ENCODE data around the gene GALNTL6. TPM values are rescaled to one million over a fixed set of nuclear protein-coding genes. Genes with fewer than 3 reads are reported as not detected.
"Not testable (repeated sequence)": the region's sequence is repeated elsewhere in the genome, so short reads cannot be mapped to it uniquely, and the experiment has no call there.

The GALNTL6 gene
- total RNA-seq, 1 donor from 2014 or later: 0.13 TPM

DNA sequence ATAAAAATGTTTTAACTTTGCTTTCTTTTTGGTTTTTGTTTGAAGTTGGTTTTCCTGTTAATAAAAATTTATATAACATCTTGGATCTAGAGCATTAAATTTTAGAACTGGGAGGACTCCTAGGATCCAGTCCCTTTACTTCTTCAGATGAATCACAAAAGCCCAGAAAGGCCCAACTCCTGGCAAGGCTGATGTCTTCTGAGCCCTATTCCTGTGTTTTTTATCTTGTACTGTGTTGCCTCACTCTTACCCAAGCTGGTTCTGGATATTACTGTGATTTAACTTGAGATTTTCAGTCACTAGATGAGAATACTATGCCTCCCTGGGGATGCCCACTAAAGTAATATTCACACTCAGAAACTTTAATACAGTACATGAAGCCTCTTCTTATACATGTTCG is 1228.3 kb downstream of the GALNTL6 start:
- H3K4me3 ChIP-seq (ENCODE audit: low read depth, low read length): no peak overlapping the region

DNA sequence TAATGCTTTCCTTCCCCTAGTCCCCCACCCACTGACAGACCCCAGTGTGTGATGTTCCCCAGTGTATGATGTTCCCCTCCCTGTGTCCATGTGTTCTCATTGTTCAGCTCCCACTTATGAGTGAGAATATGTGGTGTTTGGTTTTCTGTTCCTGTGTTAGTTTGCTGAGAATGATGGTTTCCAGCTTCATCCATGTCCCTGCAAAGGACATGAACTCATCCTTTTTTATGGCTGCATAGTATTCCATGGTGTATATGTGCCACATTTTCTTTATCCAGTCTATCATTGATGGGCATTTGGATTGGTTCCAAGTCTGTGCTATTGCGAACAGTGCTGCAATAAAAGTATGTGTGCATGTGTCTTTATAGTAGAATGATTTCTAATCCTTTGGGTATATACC is 1228.9 kb downstream of the GALNTL6 start:
- H3K27me3 ChIP-seq (ENCODE audit: control insufficient read depth, insufficient read depth, low read length); H3K4me3 ChIP-seq (ENCODE audit: low read depth, low read length); DNase-seq (ENCODE audit: low read depth); H3K36me3 ChIP-seq (ENCODE audit: control insufficient read depth, insufficient read depth, low read length): not testable (repeated sequence)

More for the DNA sequence above, 1228.3 kb downstream of the GALNTL6 start:
- DNase-seq (ENCODE audit: low read depth): no peak
- TF ChIP-seq, protein P1, sequence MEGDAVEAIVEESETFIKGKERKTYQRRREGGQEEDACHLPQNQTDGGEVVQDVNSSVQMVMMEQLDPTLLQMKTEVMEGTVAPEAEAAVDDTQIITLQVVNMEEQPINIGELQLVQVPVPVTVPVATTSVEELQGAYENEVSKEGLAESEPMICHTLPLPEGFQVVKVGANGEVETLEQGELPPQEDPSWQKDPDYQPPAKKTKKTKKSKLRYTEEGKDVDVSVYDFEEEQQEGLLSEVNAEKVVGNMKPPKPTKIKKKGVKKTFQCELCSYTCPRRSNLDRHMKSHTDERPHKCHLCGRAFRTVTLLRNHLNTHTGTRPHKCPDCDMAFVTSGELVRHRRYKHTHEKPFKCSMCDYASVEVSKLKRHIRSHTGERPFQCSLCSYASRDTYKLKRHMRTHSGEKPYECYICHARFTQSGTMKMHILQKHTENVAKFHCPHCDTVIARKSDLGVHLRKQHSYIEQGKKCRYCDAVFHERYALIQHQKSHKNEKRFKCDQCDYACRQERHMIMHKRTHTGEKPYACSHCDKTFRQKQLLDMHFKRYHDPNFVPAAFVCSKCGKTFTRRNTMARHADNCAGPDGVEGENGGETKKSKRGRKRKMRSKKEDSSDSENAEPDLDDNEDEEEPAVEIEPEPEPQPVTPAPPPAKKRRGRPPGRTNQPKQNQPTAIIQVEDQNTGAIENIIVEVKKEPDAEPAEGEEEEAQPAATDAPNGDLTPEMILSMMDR (IDR thresholded peaks at IDR 0.05; ENCODE audit: insufficient read depth, low read length, poor library complexity, severe bottlenecking): no peak
- no peaks in the 10 kb centered on the region for H3K27me3 ChIP-seq (ENCODE audit: control insufficient read depth, insufficient read depth, low read length)
- no peaks in the 10 kb centered on the region for H3K36me3 ChIP-seq (ENCODE audit: control insufficient read depth, insufficient read depth, low read length)

DNA sequence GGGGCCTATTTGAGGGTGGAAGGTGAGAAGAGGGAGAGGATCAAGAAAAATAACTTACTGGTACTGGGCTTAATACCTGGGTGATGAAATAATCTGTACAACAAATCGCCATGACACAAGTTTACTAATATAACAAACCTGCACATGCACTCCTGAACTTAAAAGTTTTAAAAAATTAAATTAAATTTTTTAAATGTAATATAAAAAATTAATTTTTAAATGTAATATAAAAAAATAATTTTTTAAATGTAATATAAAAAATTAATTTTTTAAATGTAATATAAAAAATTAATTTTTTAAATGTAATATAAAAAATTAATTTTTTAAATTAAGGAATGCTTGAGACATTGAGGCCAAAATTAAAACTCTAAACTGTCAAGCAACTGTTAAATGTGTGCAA is 1231.1 kb downstream of the GALNTL6 start:
- Histone ChIP-seq H3K36me3 (ENCODE audit: control insufficient read depth, insufficient read depth, low read length) (no peaks in the 10 kb centered on the region), H3K4me3 (ENCODE audit: low read depth, low read length) (no peak overlapping the region), H3K27me3 (ENCODE audit: control insufficient read depth, insufficient read depth, low read length) (no peaks in the 10 kb centered on the region)
- DNase-seq (ENCODE audit: low read depth): no peak
- TF ChIP-seq, protein P1 (IDR thresholded peaks at IDR 0.05; ENCODE audit: insufficient read depth, low read length, poor library complexity, severe bottlenecking): no peak

DNA sequence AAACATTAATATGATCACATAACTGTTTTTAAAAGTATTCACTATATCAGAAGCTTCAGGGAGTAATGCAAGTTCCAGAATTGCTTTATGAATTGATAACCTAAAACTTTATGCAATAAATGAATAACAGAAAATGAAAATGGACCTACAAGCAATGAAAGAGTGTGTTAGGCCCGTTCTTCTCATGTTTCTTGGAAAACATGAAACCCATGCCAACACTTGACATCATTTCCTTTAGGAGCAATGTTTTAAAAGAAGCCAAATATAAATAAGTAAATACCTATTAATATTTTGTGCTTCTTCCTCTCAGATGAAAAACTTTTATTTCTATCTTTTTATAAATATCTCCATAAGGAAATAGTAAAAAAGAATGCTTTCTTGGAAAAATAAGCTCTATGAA is 1232.4 kb downstream of the GALNTL6 start:
- no peak for DNase-seq (ENCODE audit: low read depth)
- TF ChIP-seq, protein P1 (IDR thresholded peaks at IDR 0.05; ENCODE audit: insufficient read depth, low read length, poor library complexity, severe bottlenecking): no peak

DNA sequence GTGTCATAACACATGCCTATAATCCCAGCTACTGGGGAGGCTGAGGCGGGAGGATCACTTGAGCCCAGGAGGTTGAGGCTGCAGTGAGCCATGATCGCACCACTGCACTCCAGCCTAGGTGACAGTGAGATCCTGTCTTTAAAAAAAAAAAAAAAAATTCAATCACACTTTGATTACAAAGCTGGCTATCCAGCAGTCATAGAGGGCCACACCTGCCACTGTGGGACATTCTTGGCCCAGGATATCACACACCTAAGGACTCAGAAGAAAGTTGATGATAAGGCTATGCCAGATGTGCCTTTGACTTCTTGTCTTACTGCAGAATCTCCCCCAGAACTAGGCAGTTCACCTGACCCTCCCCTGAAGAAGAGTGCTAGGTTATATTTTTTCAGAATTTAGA is 1232.9 kb downstream of the GALNTL6 start:
- H3K27me3 ChIP-seq (ENCODE audit: control insufficient read depth, insufficient read depth, low read length): no peaks in the 10 kb centered on the region
- TF ChIP-seq, protein P1 (IDR thresholded peaks at IDR 0.05; ENCODE audit: insufficient read depth, low read length, poor library complexity, severe bottlenecking): no peak
- H3K4me3 ChIP-seq (ENCODE audit: low read depth, low read length): no peak overlapping the region
- no peak for DNase-seq (ENCODE audit: low read depth)
- no peaks in the 10 kb centered on the region for H3K36me3 ChIP-seq (ENCODE audit: control insufficient read depth, insufficient read depth, low read length)

More for the DNA sequence above, 1232.4 kb downstream of the GALNTL6 start:
- no peaks in the 10 kb centered on the region for H3K36me3 ChIP-seq (ENCODE audit: control insufficient read depth, insufficient read depth, low read length)
- no peaks in the 10 kb centered on the region for H3K27me3 ChIP-seq (ENCODE audit: control insufficient read depth, insufficient read depth, low read length)
- H3K4me3 ChIP-seq (ENCODE audit: low read depth, low read length): no peak overlapping the region

DNA sequence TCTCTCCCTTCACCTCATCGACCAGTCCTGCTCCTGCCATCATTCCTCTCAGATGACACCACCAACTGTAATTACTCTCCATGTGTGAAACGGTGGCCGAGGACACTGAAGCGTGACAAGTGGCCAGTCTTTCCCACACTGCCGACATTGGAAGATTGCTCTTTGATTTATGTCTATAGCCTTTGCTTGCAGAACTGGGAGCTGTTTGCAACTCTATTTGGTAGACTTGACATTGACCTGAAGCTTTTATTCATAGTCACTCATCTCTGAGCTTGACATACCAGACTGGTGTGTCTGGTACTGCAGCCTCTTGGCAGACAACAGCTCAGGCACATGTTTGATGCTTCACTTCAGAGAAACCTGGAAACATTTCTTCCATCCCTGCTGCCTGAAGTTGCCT is 1233.6 kb downstream of the GALNTL6 start:
- H3K27me3 ChIP-seq (ENCODE audit: control insufficient read depth, insufficient read depth, low read length): no peaks in the 10 kb centered on the region
- no peak overlapping the region for H3K4me3 ChIP-seq (ENCODE audit: low read depth, low read length)
- DNase-seq (ENCODE audit: low read depth): peak; percentile 87
- TF ChIP-seq, protein P1 (IDR thresholded peaks at IDR 0.05; ENCODE audit: insufficient read depth, low read length, poor library complexity, severe bottlenecking): no peak
- no peaks in the 10 kb centered on the region for H3K36me3 ChIP-seq (ENCODE audit: control insufficient read depth, insufficient read depth, low read length)

All from kidney epithelial cell (primary cell).